Peyer's patch (tissue), 4 donors: Measurements from ENCODE around the gene GOLGB1. TPM values are rescaled to one million over a fixed set of nuclear protein-coding genes. Genes with fewer than 3 reads are reported as not detected.

Source experiments
- DNase-seq, 3 donors: peaks; one replicate each; pipeline ENCODE4 v3.0.0-alpha.2; 2017 to 2019
- H3K27ac ChIP-seq, 4 donors: fragments of 200-600 bp; sonication (generic); one replicate each; pipeline ENCODE4 v1.5.1; 2016 to 2019
- H3K27me3 ChIP-seq, 2 donors: fragments of 200-600 bp; sonication (generic); one replicate each; pipeline ENCODE4 v1.5.1; 2019
- H3K36me3 ChIP-seq, 3 donors: fragments of 200-600 bp; sonication (generic); one replicate each; pipeline ENCODE4 v1.5.1; 2016 to 2019
- H3K4me1 ChIP-seq, 4 donors: fragments of 200-600 bp; sonication (generic); one replicate each; pipeline ENCODE4 v1.5.1; 2016 to 2019
- H3K4me3 ChIP-seq, 4 donors: fragments of 200-600 bp; sonication (generic); 1 replicate in 3 of 4; 2 replicates in 1 of 4; pipeline ENCODE4 v1.5.1; 2016 to 2019; ENCODE audit warnings: mild to moderate bottlenecking in 1 of 4
- H3K9me3 ChIP-seq, 4 donors: fragments of 200-600 bp; sonication (generic); one replicate each; pipeline ENCODE4 v1.5.1; 2016 to 2019; ENCODE audit warnings: mild to moderate bottlenecking in 1 of 4
- CTCF ChIP-seq, 6 experiments: fragments of 450-650 bp in 4 of 6; fragments of 200-600 bp in 2 of 6; sonication (generic) in 1 of 6; IDR thresholded peaks; one replicate each; pipeline ENCODE4 v1.5.1; 2017 to 2019; ENCODE audit warnings: antibody characterized with exemption in 6 of 6, mild to moderate bottlenecking in 3 of 6, moderate library complexity in 1 of 6
- POLR2A ChIP-seq, 2 donors: fragments of 450-650 bp; IDR thresholded peaks; one replicate each; pipeline ENCODE4 v1.5.1; 2017; ENCODE audit warnings: antibody characterized with exemption in 2 of 2, mild to moderate bottlenecking in 2 of 2, moderate library complexity in 2 of 2
- total RNA-seq, 4 donors: library from RNA; depleted of rRNA; stranded (reverse); fragments of >200 nt; gene quantifications; one replicate each; pipeline ENCODE4 v1.1.0, GENCODE V29; 2016

GOLGB1 gene
- total RNA-seq, 4 donors from 2014 or later = 84.0 to 134 (median 112) TPM

- H3K36me3 ChIP-seq = no peaks in the 10 kb centered on the region
- TF ChIP-seq CTCF (IDR thresholded peaks at IDR 0.05) (no peak), POLR2A (IDR thresholded peaks at IDR 0.05) (no peak)
- H3K27ac ChIP-seq = no peak overlapping the region
- H3K4me3 ChIP-seq = no peak overlapping the region
- no peak for DNase-seq
- no peaks in the 10 kb centered on the region for H3K27me3 ChIP-seq
- H3K9me3 ChIP-seq = no peaks in the 10 kb centered on the region
- H3K4me1 ChIP-seq = no peaks in the 10 kb centered on the region
Observed at GRCh38 chr3:121648219-121648958, 101.2 kb downstream of the GOLGB1 start.

GRCh38 chr3:121645054-121645453, 104.5 kb downstream of the GOLGB1 start:
- no peaks in the 10 kb centered on the region for H3K9me3 ChIP-seq
- no peak overlapping the region for H3K27ac ChIP-seq
- H3K4me1 ChIP-seq = no peaks in the 10 kb centered on the region
- H3K4me3 ChIP-seq = no peak overlapping the region
- no peak for DNase-seq
- no peaks in the 10 kb centered on the region for H3K27me3 ChIP-seq
- no peak for TF ChIP-seq CTCF (IDR thresholded peaks at IDR 0.05)
- H3K36me3 ChIP-seq = peaks cover 0 to 3% (median 0%) of the 10 kb centered on the region in 3 donors

- H3K9me3 ChIP-seq = no peaks in the 10 kb centered on the region
- TF ChIP-seq CTCF (IDR thresholded peaks at IDR 0.05) (no peak), POLR2A (IDR thresholded peaks at IDR 0.05) (no peak)
Observed at GRCh38 chr3:121642601-121643314, 106.8 kb downstream of the GOLGB1 start.

GRCh38 chr3:121641127-121641526, 108.4 kb downstream of the GOLGB1 start:
- TF ChIP-seq CTCF (IDR thresholded peaks at IDR 0.05) = no peak
- no peak for TF ChIP-seq POLR2A (IDR thresholded peaks at IDR 0.05)
- H3K4me1 ChIP-seq = no peaks in the 10 kb centered on the region
- H3K36me3 ChIP-seq = peaks cover 0 to 5% (median 0%) of the 10 kb centered on the region in 3 donors
- DNase-seq = no peak
- H3K4me3 ChIP-seq = no peak overlapping the region
- H3K27ac ChIP-seq = no peak overlapping the region
- H3K27me3 ChIP-seq = no peaks in the 10 kb centered on the region
- H3K9me3 ChIP-seq = no peaks in the 10 kb centered on the region

More at GRCh38 chr3:121642601-121643314, 106.8 kb downstream of the GOLGB1 start:
- H3K27ac ChIP-seq = no peak overlapping the region
- no peak for DNase-seq
- no peaks in the 10 kb centered on the region for H3K4me1 ChIP-seq
- H3K4me3 ChIP-seq = no peak overlapping the region
- peaks cover 0 to 3% (median 0%) of the 10 kb centered on the region in 3 donors for H3K36me3 ChIP-seq
- no peaks in the 10 kb centered on the region for H3K27me3 ChIP-seq

- Histone ChIP-seq H3K4me3 (no peak overlapping the region), H3K36me3 (peaks cover 0 to 22% (median 0%) of the 10 kb centered on the region in 3 donors), H3K27ac (no peak overlapping the region), H3K4me1 (no peaks in the 10 kb centered on the region), H3K9me3 (no peaks in the 10 kb centered on the region), H3K27me3 (no peaks in the 10 kb centered on the region)
- TF ChIP-seq POLR2A (IDR thresholded peaks at IDR 0.05) (no peak), CTCF (IDR thresholded peaks at IDR 0.05) (no peak)
- DNase-seq = no peak
Observed at GRCh38 chr3:121637922-121638321, 111.6 kb downstream of the GOLGB1 start.
